Lower leg skin (tissue), 3 donors: ENCODE data around the gene SOCS7.

Source experiments
- CTCF ChIP-seq, 3 donors: fragments of 450-650 bp; IDR thresholded peaks; one replicate each; pipeline ENCODE4 v1.5.1; 2016; ENCODE audit warnings: antibody characterized with exemption in 3 of 3, mild to moderate bottlenecking in 3 of 3, moderate library complexity in 2 of 3
- POLR2A ChIP-seq, 2 donors: fragments of 450-650 bp; IDR thresholded peaks; one replicate each; pipeline ENCODE4 v1.6.1; 2016 to 2017; ENCODE audit warnings: antibody characterized with exemption in 2 of 2, mild to moderate bottlenecking in 1 of 2, moderate library complexity in 1 of 2

GRCh38 chr17:38317081-38317480, 34.6 kb upstream of the SOCS7 start:
- TF ChIP-seq CTCF (IDR thresholded peaks at IDR 0.05) (no peak), POLR2A (IDR thresholded peaks at IDR 0.05) (no peak)
